ENCODE measurements around the gene OTUB1.

DNA sequence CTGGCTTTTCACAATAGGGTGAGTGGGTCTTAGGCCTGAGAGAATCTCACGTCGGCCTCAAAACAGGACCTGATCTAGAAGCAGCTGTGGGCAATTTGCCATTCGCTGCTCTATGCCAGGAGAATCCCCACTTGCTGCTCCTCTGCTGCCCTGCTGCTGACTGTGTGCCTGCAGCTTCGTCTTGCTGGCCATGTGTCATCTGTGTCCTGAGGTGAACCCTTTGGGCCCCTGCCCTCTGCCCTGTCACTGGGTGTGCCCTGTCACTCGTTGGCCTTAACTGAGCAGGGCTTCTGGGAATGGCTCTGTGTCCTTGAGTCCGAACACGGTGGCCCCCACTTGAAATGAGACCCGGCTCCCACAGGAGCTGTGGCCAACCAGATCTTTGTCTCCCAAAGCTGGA lies 41.3 kb upstream of the OTUB1 start:
- TF ChIP-seq, protein P1, sequence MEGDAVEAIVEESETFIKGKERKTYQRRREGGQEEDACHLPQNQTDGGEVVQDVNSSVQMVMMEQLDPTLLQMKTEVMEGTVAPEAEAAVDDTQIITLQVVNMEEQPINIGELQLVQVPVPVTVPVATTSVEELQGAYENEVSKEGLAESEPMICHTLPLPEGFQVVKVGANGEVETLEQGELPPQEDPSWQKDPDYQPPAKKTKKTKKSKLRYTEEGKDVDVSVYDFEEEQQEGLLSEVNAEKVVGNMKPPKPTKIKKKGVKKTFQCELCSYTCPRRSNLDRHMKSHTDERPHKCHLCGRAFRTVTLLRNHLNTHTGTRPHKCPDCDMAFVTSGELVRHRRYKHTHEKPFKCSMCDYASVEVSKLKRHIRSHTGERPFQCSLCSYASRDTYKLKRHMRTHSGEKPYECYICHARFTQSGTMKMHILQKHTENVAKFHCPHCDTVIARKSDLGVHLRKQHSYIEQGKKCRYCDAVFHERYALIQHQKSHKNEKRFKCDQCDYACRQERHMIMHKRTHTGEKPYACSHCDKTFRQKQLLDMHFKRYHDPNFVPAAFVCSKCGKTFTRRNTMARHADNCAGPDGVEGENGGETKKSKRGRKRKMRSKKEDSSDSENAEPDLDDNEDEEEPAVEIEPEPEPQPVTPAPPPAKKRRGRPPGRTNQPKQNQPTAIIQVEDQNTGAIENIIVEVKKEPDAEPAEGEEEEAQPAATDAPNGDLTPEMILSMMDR (conservative IDR thresholded peaks at IDR 0.05; ENCODE audit: low read depth, low read length): no peak
- no peak for TF ChIP-seq EZH2 (IDR thresholded peaks at IDR 0.05; ENCODE audit: borderline replicate concordance, low read depth, low read length, poor library complexity, severe bottlenecking)

Measured in A673 (cell line).